HG03432 (cell line): ENCODE data around the gene SLC35B1.
A peak's percentile ranks its signal among the peaks of the same experiment; 100 is the strongest.

Experiments
- ATAC-seq: cut with Tn5 transposase; IDR thresholded peaks from one replicate; pipeline ENCODE4 v1.9.1; 2021; ENCODE audit warnings: mild to moderate bottlenecking, moderate library complexity; ENCODE audit not compliant: unreplicated experiment

Gene SLC35B1

DNA sequence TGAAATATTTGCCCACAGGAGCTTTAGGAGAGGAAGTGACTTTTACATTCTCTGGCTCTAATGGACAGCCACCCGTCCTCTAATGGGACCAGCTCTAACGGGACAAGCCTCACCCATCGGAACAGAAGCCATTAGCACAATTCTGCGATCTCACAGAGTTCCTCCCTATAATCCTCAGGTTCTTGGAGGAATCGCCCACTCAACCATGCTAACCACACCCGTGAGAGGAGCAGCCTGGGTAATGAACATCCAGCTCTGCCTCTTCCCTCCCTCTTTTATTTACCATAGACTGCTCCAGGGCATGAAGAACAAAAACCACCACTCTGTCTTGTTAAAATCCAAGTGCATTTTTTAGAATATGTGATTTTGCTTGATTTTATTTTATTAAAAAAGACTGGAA is 6.8 kb downstream of the SLC35B1 start:
- ATAC-seq, result no peak

GRCh38 chr17:49699966-49700575 is 7.7 kb downstream of the SLC35B1 start:
- ATAC-seq, result no peak

- ATAC-seq, result no peak
Measured at GRCh38 chr17:49698005-49698404, 9.8 kb downstream of the SLC35B1 start.

DNA sequence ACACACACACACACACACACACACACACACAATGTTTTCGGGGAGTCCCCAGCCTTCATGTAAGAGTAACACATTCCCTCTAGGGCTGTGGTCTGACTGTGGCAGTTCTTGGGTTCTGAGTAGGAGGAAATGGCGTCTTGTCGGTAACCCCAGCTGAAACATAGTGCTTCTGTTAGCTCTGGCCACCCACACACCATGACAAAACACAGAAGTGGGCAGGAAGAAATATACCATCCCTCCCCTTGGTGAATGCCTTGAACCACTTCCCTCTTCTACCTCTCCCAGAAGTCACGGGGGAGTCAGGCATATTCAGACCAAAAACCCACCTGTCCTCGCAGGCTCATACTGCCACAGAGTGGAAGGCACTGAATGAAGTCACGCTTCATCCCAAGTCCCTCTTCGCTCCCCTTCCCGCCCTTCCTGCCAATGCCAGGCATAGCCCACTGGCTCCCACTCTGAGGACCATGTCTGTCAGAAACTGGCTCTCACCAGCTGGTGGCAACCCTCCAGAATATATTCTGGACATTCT is 11.5 kb downstream of the SLC35B1 start:
- no peak for ATAC-seq

- ATAC-seq, result no peak
Measured at GRCh38 chr17:49695698-49696232, 12.0 kb downstream of the SLC35B1 start.

GRCh38 chr17:49694847-49695697 is 12.7 kb downstream of the SLC35B1 start:
- no peak for ATAC-seq

DNA sequence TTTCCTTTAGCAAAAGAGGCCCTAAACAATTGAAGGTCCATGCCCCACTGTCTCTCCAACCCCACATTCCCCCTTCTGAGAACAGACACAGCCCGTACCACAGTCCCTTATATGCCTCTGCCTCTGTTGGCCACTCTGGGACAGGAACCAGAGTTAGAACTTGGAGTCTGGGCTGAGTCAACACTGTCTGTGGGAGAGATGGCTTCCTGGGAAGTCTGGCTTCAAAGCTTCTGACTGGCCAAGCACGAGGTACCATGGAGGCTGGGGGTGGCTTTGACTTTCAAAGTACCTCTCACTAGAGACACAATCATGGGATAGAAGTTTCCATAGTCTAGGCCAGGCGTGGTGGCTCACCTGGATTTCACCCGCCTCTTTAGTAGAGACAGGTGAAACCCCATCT is 15.0 kb downstream of the SLC35B1 start:
- no peak for ATAC-seq

- ATAC-seq, result no peak
Measured at GRCh38 chr17:49691677-49692191, 16.0 kb downstream of the SLC35B1 start.

- no peak for ATAC-seq
Measured at GRCh38 chr17:49691086-49691676, 16.6 kb downstream of the SLC35B1 start.

- no peak for ATAC-seq
Measured at GRCh38 chr17:49690256-49690655, 17.5 kb downstream of the SLC35B1 start.

DNA sequence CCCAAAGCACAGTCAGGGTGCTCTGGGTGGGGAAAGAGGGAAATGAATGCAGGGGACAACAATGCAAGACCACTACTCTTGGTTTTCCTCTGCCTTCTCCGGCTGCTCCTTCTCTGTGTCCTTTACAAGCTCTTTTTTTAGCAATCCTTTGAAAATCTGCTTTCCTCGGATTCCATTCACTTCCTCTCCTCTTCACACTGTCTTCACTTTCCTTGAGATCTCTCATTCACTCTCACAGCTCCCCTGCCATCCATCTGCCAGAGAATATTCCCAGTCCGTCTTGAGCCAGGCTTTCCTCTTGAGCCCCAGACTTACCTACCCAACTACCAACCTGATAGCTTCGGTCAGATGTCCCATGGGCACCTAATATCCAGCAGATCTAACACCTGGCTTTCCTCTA is 18.9 kb downstream of the SLC35B1 start:
- ATAC-seq, result no peak

DNA sequence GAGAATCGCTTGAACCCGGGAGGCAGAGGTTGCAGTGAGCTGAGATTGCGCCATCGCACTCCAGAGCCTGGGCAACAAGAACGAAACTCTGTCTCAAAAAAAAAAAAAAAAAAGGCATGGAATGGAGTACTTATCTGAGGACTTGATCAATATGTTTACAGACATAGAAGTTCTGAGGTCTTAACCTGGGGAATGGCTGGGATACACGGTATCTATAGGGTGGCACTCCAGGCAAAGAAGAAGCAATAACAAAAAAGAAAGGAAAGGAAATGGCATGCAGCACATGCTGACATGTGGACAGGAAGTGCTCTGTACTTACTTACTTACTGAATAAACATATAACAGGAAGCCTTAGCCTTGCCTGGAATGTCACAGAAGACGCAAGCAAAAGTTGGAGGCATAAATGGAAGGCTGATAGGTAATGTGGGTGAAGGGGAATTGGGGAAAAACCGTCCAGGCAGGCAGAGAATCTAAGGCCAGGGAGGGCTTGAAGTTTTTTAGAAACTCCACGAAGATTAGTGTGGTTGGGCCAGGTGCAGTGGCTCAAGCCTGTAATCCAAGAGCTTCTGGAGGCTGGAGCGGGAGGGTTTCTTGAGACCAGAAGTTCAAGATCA is 19.8 kb downstream of the SLC35B1 start:
- ATAC-seq, result no peak

- ATAC-seq, result no peak
Measured at GRCh38 chr17:49681106-49681979, 26.4 kb downstream of the SLC35B1 start.

GRCh38 chr17:49680314-49680713 is 27.4 kb downstream of the SLC35B1 start:
- no peak for ATAC-seq

- peak; percentile 78 for ATAC-seq
Measured at GRCh38 chr17:49677933-49678847, 29.6 kb downstream of the SLC35B1 start, which contains the start of gene SPOP. Gene SPOP, minus strand, starts transcription at chr17:49678097. Its CDS starts 55,287 bp downstream, at chr17:49622810.

- peak; percentile 62 for ATAC-seq
Measured at GRCh38 chr17:49677134-49677932, 30.4 kb downstream of the SLC35B1 start.

DNA sequence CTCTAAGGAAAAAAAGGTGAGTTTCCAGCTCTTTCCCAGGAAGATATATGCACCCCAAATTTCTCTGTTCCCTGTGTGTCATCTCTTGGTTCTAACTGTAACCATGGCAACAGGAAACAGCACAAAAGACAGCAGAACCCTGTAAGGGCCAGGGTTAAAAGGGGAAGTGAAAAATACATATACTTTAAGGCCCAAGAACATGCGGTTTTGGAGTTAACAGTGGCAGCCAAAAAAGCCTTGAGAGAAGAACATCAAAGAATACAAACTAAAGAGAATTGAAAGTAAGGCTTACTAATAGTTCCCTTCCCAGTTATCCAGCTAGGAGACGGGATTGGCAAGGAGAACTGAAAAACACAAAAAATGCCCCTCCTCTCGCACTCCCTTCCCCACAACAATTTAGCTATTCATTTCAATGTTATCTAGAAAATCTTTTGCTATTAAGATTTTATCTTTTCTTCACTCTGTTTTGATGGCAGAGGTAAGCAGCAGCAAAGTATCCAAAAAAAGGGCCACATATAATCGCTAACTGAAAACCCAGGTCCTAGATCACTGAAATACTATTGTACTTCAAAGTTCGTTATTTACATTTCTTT is 31.4 kb downstream of the SLC35B1 start:
- peak; percentile 62 for ATAC-seq

GRCh38 chr17:49674507-49674906 is 33.3 kb downstream of the SLC35B1 start:
- ATAC-seq, result no peak
